Astrocyte (in vitro differentiated cells and primary cell): Measurements from ENCODE around the gene IL1RAPL2. TPM values are rescaled to one million over a fixed set of nuclear protein-coding genes. Genes with fewer than 3 reads are reported as not detected.
A peak's percentile ranks its signal among the peaks of the same experiment; 100 is the strongest.

ENCODE experiments used
- DNase-seq: peaks from one replicate; pipeline ENCODE4 v3.0.0-alpha.2; 2010; ENCODE audit warnings: low read depth
- FAIRE-seq: peaks from 2 replicates; lab custom pipeline; 2011; peaks lifted over from hg19 to GRCh38; lab: Jason Lieb, UNC
- H2AFZ ChIP-seq: 2 replicates; pipeline ENCODE4 v1.6.0; 2012; ENCODE audit warnings: low read depth, low read length, inconsistent platforms
- H3K27ac ChIP-seq: 2 replicates; pipeline ENCODE4 v1.5.1; 2011; ENCODE audit warnings: low read depth, low read length, inconsistent platforms
- H3K27me3 ChIP-seq: 2 replicates; pipeline ENCODE4 v1.6.0; 2011; ENCODE audit warnings: low read length, inconsistent platforms; ENCODE audit not compliant: insufficient read depth
- H3K36me3 ChIP-seq: 2 replicates; pipeline ENCODE4 v1.5.1; 2011; ENCODE audit warnings: low read length, inconsistent platforms; ENCODE audit not compliant: insufficient read depth
- H3K4me1 ChIP-seq: 2 replicates; pipeline ENCODE4 v1.5.1; 2011; ENCODE audit warnings: low read length, inconsistent platforms; ENCODE audit not compliant: insufficient read depth
- H3K4me2 ChIP-seq: 2 replicates; pipeline ENCODE4 v1.6.0; 2012; ENCODE audit warnings: low read length, inconsistent platforms
- H3K4me3 ChIP-seq: 2 replicates; pipeline ENCODE4 v1.5.1; 2011; ENCODE audit warnings: low read depth, mild to moderate bottlenecking, low read length, inconsistent platforms; ENCODE audit not compliant: insufficient read depth
- H3K79me2 ChIP-seq: 2 replicates; pipeline ENCODE4 v1.6.0; 2012; ENCODE audit warnings: mild to moderate bottlenecking, low read length, inconsistent platforms; ENCODE audit not compliant: insufficient read depth
- H3K9ac ChIP-seq: 2 replicates; pipeline ENCODE4 v1.6.0; 2012; ENCODE audit warnings: mild to moderate bottlenecking, low read length, inconsistent platforms
- H3K9me3 ChIP-seq: 2 replicates; pipeline ENCODE4 v1.5.1; 2012; ENCODE audit warnings: low read depth, mild to moderate bottlenecking, low read length, inconsistent platforms; ENCODE audit not compliant: insufficient read depth
- H4K20me1 ChIP-seq: 2 replicates; pipeline ENCODE4 v1.6.0; 2012; ENCODE audit warnings: low read length, inconsistent platforms; ENCODE audit not compliant: insufficient read depth
- H3K27ac Mint-ChIP-seq: one replicate; pipeline ENCODE4 v1.8.0; 2021; ENCODE audit warnings: mild to moderate bottlenecking, mixed read lengths; ENCODE audit not compliant: unreplicated experiment
- H3K27me3 Mint-ChIP-seq: one replicate; pipeline ENCODE4 v1.8.0; 2021; ENCODE audit warnings: low read depth, mixed read lengths; ENCODE audit not compliant: unreplicated experiment
- H3K36me3 Mint-ChIP-seq: one replicate; pipeline ENCODE4 v1.8.0; 2021; ENCODE audit warnings: low read depth, mixed read lengths; ENCODE audit not compliant: unreplicated experiment
- H3K4me1 Mint-ChIP-seq: one replicate; pipeline ENCODE4 v1.8.0; 2021; ENCODE audit warnings: low read depth, mixed read lengths; ENCODE audit not compliant: unreplicated experiment
- H3K4me3 Mint-ChIP-seq: one replicate; pipeline ENCODE4 v1.8.0; 2021; ENCODE audit warnings: mild to moderate bottlenecking, moderate library complexity, mixed read lengths; ENCODE audit not compliant: unreplicated experiment
- H3K9me3 Mint-ChIP-seq: one replicate; pipeline ENCODE4 v1.8.0; 2021; ENCODE audit warnings: mild to moderate bottlenecking, mixed read lengths; ENCODE audit not compliant: unreplicated experiment
- EZH2 ChIP-seq: IDR thresholded peaks from 2 replicates; pipeline ENCODE4 v1.6.1; 2012; ENCODE audit warnings: mild to moderate bottlenecking, low read length, inconsistent platforms; ENCODE audit not compliant: insufficient read depth
- total RNA-seq: library from RNA; stranded (reverse); gene quantifications from 2 replicates; pipeline ENCODE4 v1.2.1, GENCODE V29; 2021
- TF ChIP-seq, protein P1 (sequence below): IDR thresholded peaks from 2 replicates; pipeline ENCODE4 v1.5.1; 2011; ENCODE audit warnings: low read depth, mild to moderate bottlenecking, inconsistent platforms, low read length, moderate library complexity; ENCODE audit not compliant: insufficient read depth

IL1RAPL2 gene
- total RNA-seq, 1 donor from 2014 or later: 0.16 TPM

DNA sequence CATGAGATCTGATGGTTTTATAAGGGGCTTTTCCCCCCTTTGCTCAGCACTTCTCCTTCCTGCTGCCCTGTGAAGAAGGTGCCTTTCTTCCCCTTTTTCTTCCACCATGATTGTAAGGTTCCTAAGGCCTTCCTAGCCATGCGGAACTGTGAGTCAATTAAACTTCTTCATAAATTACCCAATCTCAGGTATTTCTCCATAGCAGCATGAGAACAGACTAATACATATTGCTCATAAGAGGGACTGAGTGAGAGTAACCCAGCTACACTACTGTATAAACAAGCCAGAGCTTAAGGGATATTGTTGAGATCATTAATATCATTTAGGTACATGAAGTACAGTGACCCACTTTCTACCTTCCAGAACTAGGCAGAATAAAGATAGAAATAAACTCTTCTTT, 551.6 kb downstream of the IL1RAPL2 start:
- H3K9me3 ChIP-seq: no peaks in the 10 kb centered on the region
- Mint-ChIP-seq H3K27me3 (no peaks in the 10 kb centered on the region), H3K27ac (no peak overlapping the region), H3K36me3 (no peaks in the 10 kb centered on the region), H3K4me1 (peaks cover 3% of the 10 kb centered on the region), H3K9me3 (peaks cover 2% of the 10 kb centered on the region), H3K4me3 (no peak overlapping the region)
- no peaks in the 10 kb centered on the region for H3K36me3 ChIP-seq
- FAIRE-seq (peak; percentile 34), DNase-seq (no peak)
- no peak overlapping the region for H3K27ac ChIP-seq
- no peaks in the 10 kb centered on the region for H3K4me1 ChIP-seq
- H3K79me2 ChIP-seq: no peaks in the 10 kb centered on the region
- TF ChIP-seq, protein P1, sequence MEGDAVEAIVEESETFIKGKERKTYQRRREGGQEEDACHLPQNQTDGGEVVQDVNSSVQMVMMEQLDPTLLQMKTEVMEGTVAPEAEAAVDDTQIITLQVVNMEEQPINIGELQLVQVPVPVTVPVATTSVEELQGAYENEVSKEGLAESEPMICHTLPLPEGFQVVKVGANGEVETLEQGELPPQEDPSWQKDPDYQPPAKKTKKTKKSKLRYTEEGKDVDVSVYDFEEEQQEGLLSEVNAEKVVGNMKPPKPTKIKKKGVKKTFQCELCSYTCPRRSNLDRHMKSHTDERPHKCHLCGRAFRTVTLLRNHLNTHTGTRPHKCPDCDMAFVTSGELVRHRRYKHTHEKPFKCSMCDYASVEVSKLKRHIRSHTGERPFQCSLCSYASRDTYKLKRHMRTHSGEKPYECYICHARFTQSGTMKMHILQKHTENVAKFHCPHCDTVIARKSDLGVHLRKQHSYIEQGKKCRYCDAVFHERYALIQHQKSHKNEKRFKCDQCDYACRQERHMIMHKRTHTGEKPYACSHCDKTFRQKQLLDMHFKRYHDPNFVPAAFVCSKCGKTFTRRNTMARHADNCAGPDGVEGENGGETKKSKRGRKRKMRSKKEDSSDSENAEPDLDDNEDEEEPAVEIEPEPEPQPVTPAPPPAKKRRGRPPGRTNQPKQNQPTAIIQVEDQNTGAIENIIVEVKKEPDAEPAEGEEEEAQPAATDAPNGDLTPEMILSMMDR: no peak
- no peak for TF ChIP-seq EZH2
- H2AFZ ChIP-seq: no peak overlapping the region
- no peaks in the 10 kb centered on the region for H4K20me1 ChIP-seq
- no peaks in the 10 kb centered on the region for H3K27me3 ChIP-seq
- H3K4me2 ChIP-seq: no peak overlapping the region
- no peak overlapping the region for H3K9ac ChIP-seq
- no peak overlapping the region for H3K4me3 ChIP-seq

DNA sequence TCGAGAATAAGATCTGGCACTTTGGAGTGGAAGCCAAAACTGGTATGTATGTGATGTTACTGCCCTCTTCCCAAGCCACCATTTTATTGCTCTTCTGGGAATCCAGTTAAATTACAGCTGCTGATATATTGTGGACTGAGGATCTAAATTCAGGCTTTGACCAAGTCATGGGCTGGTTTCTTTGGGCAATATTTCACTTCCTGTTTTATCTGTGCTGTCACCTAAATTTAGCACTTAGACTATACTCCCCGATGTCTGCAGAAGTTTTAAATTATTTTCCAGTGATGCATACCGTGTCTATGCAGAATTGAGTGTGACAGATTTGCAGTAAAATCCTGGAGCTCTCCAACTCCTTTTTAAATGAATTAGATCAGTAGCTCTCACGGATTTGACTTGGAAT, 554.5 kb downstream of the IL1RAPL2 start:
- no peak overlapping the region for H3K9ac ChIP-seq
- no peak overlapping the region for H3K4me3 ChIP-seq
- FAIRE-seq (no peak), DNase-seq (no peak)
- H3K4me2 ChIP-seq: no peak overlapping the region
- Mint-ChIP-seq H3K9me3 (no peaks in the 10 kb centered on the region), H3K27ac (no peak overlapping the region), H3K36me3 (no peaks in the 10 kb centered on the region), H3K27me3 (no peaks in the 10 kb centered on the region), H3K4me3 (no peak overlapping the region), H3K4me1 (no peaks in the 10 kb centered on the region)
- H3K79me2 ChIP-seq: no peaks in the 10 kb centered on the region
- no peak overlapping the region for H2AFZ ChIP-seq
- no peaks in the 10 kb centered on the region for H3K36me3 ChIP-seq
- H3K27ac ChIP-seq: no peak overlapping the region
- no peaks in the 10 kb centered on the region for H3K9me3 ChIP-seq
- no peaks in the 10 kb centered on the region for H3K27me3 ChIP-seq
- no peaks in the 10 kb centered on the region for H3K4me1 ChIP-seq
- no peaks in the 10 kb centered on the region for H4K20me1 ChIP-seq
- no peak for TF ChIP-seq EZH2
- TF ChIP-seq, protein P1: no peak

DNA sequence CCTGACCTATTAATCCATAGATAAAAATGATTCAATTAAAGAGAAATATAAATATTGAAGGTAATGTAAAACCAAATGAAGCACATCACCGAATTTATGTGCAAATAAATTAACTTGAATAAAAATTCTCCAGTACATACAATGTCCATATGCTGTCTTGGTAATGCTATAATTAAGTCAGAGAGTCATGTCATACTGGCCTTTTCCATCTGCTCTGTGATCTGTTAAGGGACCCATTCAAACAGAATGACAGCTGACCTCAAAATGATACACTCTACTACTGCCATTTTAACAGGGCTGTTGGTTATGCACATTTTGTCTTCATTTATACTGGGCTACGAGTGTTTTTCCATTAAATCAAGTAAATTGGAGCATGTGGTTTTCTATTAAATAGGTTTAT, 555.2 kb downstream of the IL1RAPL2 start:
- no peak overlapping the region for H3K9ac ChIP-seq

More for the DNA sequence above, 555.2 kb downstream of the IL1RAPL2 start:
- H3K36me3 Mint-ChIP-seq: no peaks in the 10 kb centered on the region
- FAIRE-seq: peak; percentile 81
- Histone ChIP-seq H3K4me2 (no peak overlapping the region), H2AFZ (no peak overlapping the region), H3K27ac (no peak overlapping the region), H3K79me2 (no peaks in the 10 kb centered on the region), H3K4me3 (no peak overlapping the region), H3K27me3 (no peaks in the 10 kb centered on the region), H3K36me3 (no peaks in the 10 kb centered on the region), H4K20me1 (no peaks in the 10 kb centered on the region), H3K9me3 (no peaks in the 10 kb centered on the region), H3K4me1 (no peaks in the 10 kb centered on the region)
- no peaks in the 10 kb centered on the region for H3K9me3 Mint-ChIP-seq
- DNase-seq: no peak
- no peaks in the 10 kb centered on the region for H3K27me3 Mint-ChIP-seq
- TF ChIP-seq EZH2: no peak
- TF ChIP-seq, protein P1: no peak
- H3K4me1 Mint-ChIP-seq: no peaks in the 10 kb centered on the region
- H3K4me3 Mint-ChIP-seq: no peak overlapping the region
- no peak overlapping the region for H3K27ac Mint-ChIP-seq
